Measurements from ENCODE around the gene KCNJ4. TPM values are rescaled to one million over a fixed set of nuclear protein-coding genes. Genes with fewer than 3 reads are reported as not detected.

Gene KCNJ4
- total RNA-seq, 1 experiment from 2014 or later, result 0.92 TPM

- no peaks in the 10 kb centered on the region for H3K23me2 ChIP-seq (ENCODE audit: insufficient read length, low read depth, low read length, poor library complexity, severe bottlenecking)
- H3K14ac ChIP-seq (ENCODE audit: insufficient read depth, low read length), result no peak overlapping the region
- H3K79me1 ChIP-seq (ENCODE audit: insufficient read depth, low read depth, low read length, poor library complexity, severe bottlenecking), result no peaks in the 10 kb centered on the region
- H3K56ac ChIP-seq (ENCODE audit: insufficient read length, low read depth, low read length), result no peak overlapping the region
- WGBS (ENCODE audit: extremely low coverage, insufficient read length, low lambda C conversion rate), result no CpG with 5 or more reads among the region's 3 CpGs
- H3K4me3 Mint-ChIP-seq, result no peak overlapping the region
- no peak overlapping the region for H2BK120ac ChIP-seq (ENCODE audit: low read depth, low read length, poor library complexity, severe bottlenecking)
- no peak overlapping the region for H2AK5ac ChIP-seq (ENCODE audit: insufficient read length, low read length)
- H2BK12ac ChIP-seq (ENCODE audit: insufficient read length, low read depth, low read length), result no peak overlapping the region
- no peak overlapping the region for H2BK20ac ChIP-seq (ENCODE audit: low read depth, low read length, poor library complexity, severe bottlenecking)
- DNase-seq, result no peak
- TF ChIP-seq CTCF (conservative IDR thresholded peaks at IDR 0.05), result no peak
- no peak overlapping the region for H2BK15ac ChIP-seq (ENCODE audit: low read depth, low read length)
- H3K4me2 ChIP-seq (ENCODE audit: insufficient read depth, insufficient read length, low read length), result no peak overlapping the region
- H3K79me2 ChIP-seq (ENCODE audit: insufficient read depth, low read length), result no peaks in the 10 kb centered on the region
- H3K36me3 Mint-ChIP-seq (ENCODE audit: insufficient read depth in 1 of 3, low read depth in 3 of 3), result peaks cover 31 to 60% (median 54%) of the 10 kb centered on the region in 3 experiments
- no peaks in the 10 kb centered on the region for H3K9me3 Mint-ChIP-seq
- H4K8ac ChIP-seq (replicated peaks; ENCODE audit: insufficient read length, low read depth, low read length), result no peak overlapping the region
- no peak overlapping the region for H3K23ac ChIP-seq (ENCODE audit: insufficient read length, low read depth, low read length)
- no peaks in the 10 kb centered on the region for H3K9me3 ChIP-seq (ENCODE audit: control insufficient read depth, low read depth, low read length)
- no peak overlapping the region for H3K9ac ChIP-seq (ENCODE audit: extremely low read depth, insufficient read length, low read length)
- H3T11ph ChIP-seq (ENCODE audit: low read length), result no peak overlapping the region
- no peak overlapping the region for H4K5ac ChIP-seq (ENCODE audit: insufficient read length, low read depth, low read length)
- H2AFZ ChIP-seq (ENCODE audit: low read length), result no peak overlapping the region
- no peak overlapping the region for H3K18ac ChIP-seq (ENCODE audit: insufficient read length, low read depth, low read length)
- H3K27ac ChIP-seq (ENCODE audit: insufficient read length, low read depth, low read length), result no peak overlapping the region
- H3K4ac ChIP-seq (ENCODE audit: low read depth, low read length), result no peak overlapping the region
- no peak overlapping the region for H4K91ac ChIP-seq (ENCODE audit: insufficient read length, low read depth, low read length)
- H3K4me1 ChIP-seq (ENCODE audit: insufficient read depth, low read length), result no peaks in the 10 kb centered on the region
- H3K27me3 Mint-ChIP-seq (ENCODE audit: low read depth), result no peaks in the 10 kb centered on the region; the same call in 1 of the 2 replicates
- H3K27me3 ChIP-seq (ENCODE audit: insufficient read depth, low read length), result no peaks in the 10 kb centered on the region
- peaks cover 7 to 11% of the 10 kb centered on the region in 2 experiments; a peak in 3 of 4 replicates for H3K4me1 Mint-ChIP-seq
- peak overlapping the region in 1 of 3 experiments; percentile 41; a peak in 2 of 7 replicates for H3K27ac Mint-ChIP-seq
- H2BK5ac ChIP-seq (ENCODE audit: insufficient read length, low read length), result no peak overlapping the region
- no peaks in the 10 kb centered on the region for H4K20me1 ChIP-seq (ENCODE audit: control insufficient read depth, insufficient read depth, insufficient read length)
These were observed 26.3 kb upstream of the KCNJ4 start for GRCh38 chr22:38481162-38481870.

All from H9 (cell line).